GM12891 (cell line): ENCODE data around the gene MYO1D.

ENCODE experiments used
- POLR2AphosphoS5 ChIP-seq: IDR thresholded peaks from 2 replicates; pipeline ENCODE4 v1.6.1; 2011; ENCODE audit warnings: low read depth, low read length, control low read depth
- TAF1 ChIP-seq: IDR thresholded peaks from 2 replicates; pipeline ENCODE4 v1.6.1; 2011; ENCODE audit warnings: low read depth, low read length, control low read depth

GRCh38 chr17:32490101-32490482 lies 386.8 kb downstream of the MYO1D start:
- TF ChIP-seq POLR2AphosphoS5 (peak; percentile 62), TAF1 (no peak)
